Stomach smooth muscle (tissue), 2 donors: ENCODE data around the gene TMEM221.

ENCODE experiments used
- H3K27ac ChIP-seq: one replicate; pipeline ENCODE4 v1.7.0; 2013; ENCODE audit warnings: mild to moderate bottlenecking, low read length, inconsistent platforms
- H3K27me3 ChIP-seq, 2 donors: one replicate each; pipeline ENCODE4 v1.7.0; 2013; ENCODE audit warnings: low read length in 2 of 2; ENCODE audit not compliant: insufficient read depth in 2 of 2, control insufficient read depth in 1 of 2
- H3K36me3 ChIP-seq, 2 donors: one replicate each; pipeline ENCODE4 v1.7.0; 2013; ENCODE audit warnings: low read length in 2 of 2; ENCODE audit not compliant: control insufficient read depth in 2 of 2, insufficient read depth in 2 of 2
- H3K4me1 ChIP-seq: one replicate; pipeline ENCODE4 v1.7.0; 2013; ENCODE audit warnings: low read length; ENCODE audit not compliant: control insufficient read depth, insufficient read depth
- H3K4me3 ChIP-seq, 2 donors: one replicate each; pipeline ENCODE4 v1.7.0; 2013; ENCODE audit warnings: low read length in 2 of 2
- H3K9ac ChIP-seq, 2 donors: one replicate each; pipeline ENCODE4 v1.7.0; 2013; ENCODE audit warnings: low read length in 2 of 2, mild to moderate bottlenecking in 1 of 2
- H3K9me3 ChIP-seq, 2 donors: one replicate each; pipeline ENCODE4 v1.7.0; 2013; ENCODE audit warnings: low read length in 2 of 2; ENCODE audit not compliant: control insufficient read depth in 2 of 2
- donor health status: healthy.
- donor health status: Pancreatic carcinoma.

Gene TMEM221

DNA sequence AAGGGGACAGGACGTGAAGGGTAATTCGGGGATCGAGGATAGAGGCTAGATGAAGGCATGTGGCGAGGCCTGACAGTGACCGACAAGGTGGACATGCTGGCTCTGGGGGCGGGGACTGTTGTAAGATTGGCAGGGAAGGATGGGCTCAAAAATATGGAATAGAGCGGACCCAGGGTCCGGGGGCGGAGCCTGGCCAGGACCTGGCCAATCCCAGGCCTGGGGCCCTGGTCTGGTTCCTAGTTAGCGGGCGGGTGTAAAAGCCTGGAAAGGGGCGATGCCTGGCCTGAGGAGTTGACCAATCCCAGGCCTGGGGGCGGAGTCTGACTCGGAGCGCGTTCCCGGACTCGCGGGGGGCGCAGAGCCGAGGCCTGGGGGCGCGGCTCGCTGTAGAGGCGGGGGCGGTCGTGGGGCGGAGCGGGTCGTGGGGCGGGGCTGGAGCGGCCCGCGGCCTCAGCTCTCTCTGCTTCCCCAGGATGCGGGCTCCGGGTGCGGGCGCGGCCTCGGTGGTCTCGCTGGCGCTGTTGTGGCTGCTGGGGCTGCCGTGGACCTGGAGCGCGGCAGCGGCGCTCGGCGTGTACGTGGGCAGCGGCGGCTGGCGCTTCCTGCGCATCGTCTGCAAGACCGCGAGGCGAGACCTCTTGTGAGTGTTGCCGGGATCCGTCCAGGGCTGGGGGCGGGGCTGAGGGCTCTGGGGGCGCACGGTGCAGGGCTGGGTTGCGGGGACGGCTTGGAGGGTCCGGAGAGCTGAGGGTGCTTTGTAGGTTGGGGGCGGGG is 21.8 kb upstream of the TMEM221 start, which contains the start of gene SLC27A1:
Gene SLC27A1, plus strand, starts transcription at position 457 of the 774 bp plus-strand sequence. Its CDS starts 17 bp downstream, at position 474.
- Histone ChIP-seq H3K4me1 (peaks cover 34% of the 10 kb centered on the region), H3K9me3 (no peaks in the 10 kb centered on the region), H3K27ac (peak within 1 kb of the TSS; percentile 83), H3K4me3 (peak within 1 kb of the TSS; percentile 75 to 85), H3K9ac (peak within 1 kb of the TSS; percentile 66 to 70), H3K36me3 (peaks cover 0 to 4% of the 10 kb centered on the region in 2 donors), H3K27me3 (no peaks in the 10 kb centered on the region)

DNA sequence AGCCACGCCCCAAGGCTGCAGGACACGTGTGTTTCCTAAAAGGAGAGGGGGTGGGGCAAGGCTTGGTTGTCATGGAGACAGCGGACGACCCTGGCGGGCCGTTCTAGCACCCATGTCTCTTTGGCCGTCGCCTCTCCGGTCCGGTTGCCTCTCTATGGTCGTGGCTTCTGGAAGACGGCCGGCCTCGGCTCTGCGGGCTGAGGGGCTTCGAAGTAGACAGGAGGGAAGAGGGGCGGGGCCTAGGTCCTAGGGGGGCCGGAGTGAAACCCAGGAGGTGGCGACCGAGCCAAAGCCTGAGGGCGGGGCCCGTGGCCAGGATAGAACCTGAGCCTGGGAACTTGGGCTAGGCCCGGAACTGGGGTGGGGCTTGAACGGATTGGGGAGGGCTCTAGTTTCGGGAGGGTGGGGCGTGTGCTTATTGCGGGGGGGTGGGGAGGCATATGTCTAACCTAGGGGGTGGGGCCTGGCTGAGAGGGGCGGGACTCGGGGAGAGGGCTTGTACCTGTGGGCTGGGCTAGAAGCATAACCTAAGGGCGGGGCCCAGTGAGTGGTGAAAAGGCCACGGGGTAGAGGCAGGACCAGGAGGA is 21.1 kb upstream of the TMEM221 start:
- H3K27me3 ChIP-seq: no peaks in the 10 kb centered on the region
- H3K27ac ChIP-seq: peak overlapping the region; percentile 83
- peak overlapping the region; percentile 66 to 70 for H3K9ac ChIP-seq
- H3K4me3 ChIP-seq: peak overlapping the region; percentile 73 to 85
- H3K9me3 ChIP-seq: no peaks in the 10 kb centered on the region
- peaks cover 0 to 4% of the 10 kb centered on the region in 2 donors for H3K36me3 ChIP-seq
- H3K4me1 ChIP-seq: peaks cover 31% of the 10 kb centered on the region

GRCh38 chr19:17469092-17469480 is 20.6 kb upstream of the TMEM221 start:
- peak overlapping the region; percentile 66 to 70 for H3K9ac ChIP-seq
- H3K27ac ChIP-seq: peak overlapping the region; percentile 83
- H3K27me3 ChIP-seq: no peaks in the 10 kb centered on the region
- peaks cover 0 to 2% of the 10 kb centered on the region in 2 donors for H3K36me3 ChIP-seq
- H3K9me3 ChIP-seq: no peaks in the 10 kb centered on the region
- H3K4me1 ChIP-seq: peaks cover 31% of the 10 kb centered on the region
- peak overlapping the region; percentile 73 to 85 for H3K4me3 ChIP-seq

- H3K27ac ChIP-seq: peak overlapping the region; percentile 83
- H3K9me3 ChIP-seq: no peaks in the 10 kb centered on the region
- H3K4me3 ChIP-seq: peak overlapping the region; percentile 73 to 85
- H3K9ac ChIP-seq: peak overlapping the region; percentile 66 to 70
- peaks cover 0 to 2% of the 10 kb centered on the region in 2 donors for H3K36me3 ChIP-seq
- no peaks in the 10 kb centered on the region for H3K27me3 ChIP-seq
- H3K4me1 ChIP-seq: peaks cover 31% of the 10 kb centered on the region
Observed at GRCh38 chr19:17468302-17469091, 20.0 kb upstream of the TMEM221 start.

DNA sequence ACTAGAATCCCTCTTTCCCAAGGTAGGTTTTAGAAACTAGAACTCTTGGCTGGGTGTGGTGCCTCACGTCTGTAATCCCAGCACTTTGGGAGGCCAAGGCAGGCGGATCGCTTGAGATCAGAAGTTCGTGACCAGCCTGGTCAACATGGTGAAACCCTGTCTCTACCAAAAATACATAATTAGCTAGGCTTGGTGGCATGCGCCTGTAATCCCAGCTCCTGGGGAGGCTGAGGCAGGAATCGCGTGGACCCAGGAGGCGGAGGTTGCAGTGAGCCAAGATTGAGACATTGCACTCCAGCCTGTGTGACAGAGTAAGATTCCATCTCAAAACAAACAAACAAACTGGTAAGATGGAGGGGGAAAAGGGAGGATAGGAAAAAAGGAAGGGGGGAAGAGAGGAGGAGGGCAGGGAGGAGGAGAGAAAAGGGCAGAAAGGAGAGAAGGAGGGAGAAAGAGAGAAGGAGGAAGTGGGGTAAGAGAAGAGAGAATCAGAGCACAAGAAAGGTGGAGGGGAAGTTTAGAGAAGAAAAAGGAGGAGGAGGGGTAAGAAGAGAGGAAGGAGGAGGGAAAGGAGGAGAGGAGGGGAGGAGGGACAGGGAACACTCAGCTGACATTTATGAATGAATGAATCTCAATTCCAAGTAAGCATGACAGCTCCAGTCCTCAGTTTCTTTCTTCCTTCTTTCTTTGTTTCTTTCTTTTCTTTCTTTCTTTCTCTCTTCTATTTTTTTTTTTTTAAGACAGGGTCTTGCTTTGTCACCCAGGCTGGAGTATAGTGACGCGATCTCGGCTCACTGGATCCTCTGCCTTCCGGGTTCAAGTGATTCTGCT is 19.2 kb upstream of the TMEM221 start:
- peaks cover 31% of the 10 kb centered on the region for H3K4me1 ChIP-seq
- H3K36me3 ChIP-seq: no peaks in the 10 kb centered on the region
- H3K27me3 ChIP-seq: no peaks in the 10 kb centered on the region
- H3K9ac ChIP-seq: peak overlapping the region; percentile 21 to 70
- no peak overlapping the region for H3K4me3 ChIP-seq
- no peaks in the 10 kb centered on the region for H3K9me3 ChIP-seq
- H3K27ac ChIP-seq: peak overlapping the region; percentile 83

- H3K27ac ChIP-seq: no peak overlapping the region
- no peak overlapping the region for H3K9ac ChIP-seq
- no peak overlapping the region for H3K4me3 ChIP-seq
- no peaks in the 10 kb centered on the region for H3K36me3 ChIP-seq
- peaks cover 0 to under 1% of the 10 kb centered on the region in 2 donors for H3K27me3 ChIP-seq
- no peaks in the 10 kb centered on the region for H3K9me3 ChIP-seq
- peaks cover 30% of the 10 kb centered on the region for H3K4me1 ChIP-seq
Observed at GRCh38 chr19:17466487-17466850, 18.0 kb upstream of the TMEM221 start.

DNA sequence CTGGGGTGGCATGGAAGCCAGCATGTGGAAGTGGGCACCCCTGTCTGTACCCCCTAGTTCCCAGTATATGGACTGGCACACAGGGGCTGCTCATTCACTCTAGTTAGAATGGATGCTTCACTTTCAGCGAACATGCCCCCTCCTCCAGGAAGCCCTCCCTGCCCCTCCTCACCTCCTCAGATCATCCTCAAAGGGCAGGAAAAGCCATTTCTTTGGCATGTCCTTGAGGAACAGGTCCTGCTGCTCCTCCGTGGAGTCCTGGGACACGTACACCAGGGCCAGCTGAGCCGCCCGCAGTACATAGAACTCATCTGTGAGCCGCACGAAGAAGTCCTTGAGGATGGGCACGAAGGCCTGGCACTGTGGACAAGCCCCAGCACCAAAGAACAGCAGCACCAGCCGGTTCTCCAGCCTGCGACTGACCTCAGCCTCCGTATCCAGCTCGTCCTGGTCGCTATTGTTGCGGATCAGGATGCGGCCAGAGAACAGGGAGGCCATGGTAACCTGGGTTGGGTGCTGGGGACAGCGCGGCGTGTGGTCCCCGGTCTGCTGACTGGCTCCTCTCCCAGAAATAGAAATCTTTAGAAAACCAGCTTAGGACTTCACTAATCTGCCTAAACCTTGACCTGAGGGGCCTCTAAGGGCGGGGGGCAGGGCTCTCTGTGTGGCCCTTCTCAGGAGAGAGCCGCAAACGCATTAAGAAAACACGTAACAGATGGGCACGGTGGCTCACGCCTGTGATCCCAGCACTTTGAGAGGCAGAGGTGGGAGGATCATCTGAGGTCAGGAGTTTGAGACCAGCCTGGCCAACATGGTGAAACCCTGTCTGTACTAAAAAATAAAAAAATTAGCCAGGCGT is 12.1 kb upstream of the TMEM221 start, which contains the start of gene NXNL1:
Gene NXNL1, minus strand, starts transcription at position 555 of the 859 bp plus-strand sequence. Its CDS starts 57 bp downstream, at position 498.
- Histone ChIP-seq H3K27me3 (peaks cover 24 to 26% of the 10 kb centered on the region in 2 donors), H3K9me3 (no peaks in the 10 kb centered on the region), H3K36me3 (no peaks in the 10 kb centered on the region), H3K9ac (no peak within 1 kb of the TSS), H3K4me1 (no peaks in the 10 kb centered on the region), H3K27ac (no peak within 1 kb of the TSS), H3K4me3 (no peak within 1 kb of the TSS)

DNA sequence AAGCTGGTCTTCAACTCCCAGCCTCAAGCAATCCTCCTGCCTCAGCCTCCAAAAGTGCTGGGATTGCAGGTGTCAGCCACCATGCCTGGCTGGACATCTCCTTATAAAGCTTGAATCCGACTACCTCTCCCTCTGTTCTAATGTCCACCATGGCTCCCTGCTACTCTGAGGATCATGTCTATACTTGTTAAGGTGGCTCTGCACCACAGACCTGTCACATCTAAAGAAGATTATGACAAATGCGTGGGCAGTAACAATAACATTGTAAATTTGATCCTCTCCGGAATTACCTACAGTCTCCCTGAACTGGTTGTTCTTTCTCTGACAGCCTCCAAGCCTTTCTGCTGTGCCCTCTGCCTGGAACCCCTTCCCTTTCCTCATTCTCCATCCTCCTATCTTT is 10.5 kb upstream of the TMEM221 start:
- H3K4me1 ChIP-seq: no peaks in the 10 kb centered on the region
- H3K9ac ChIP-seq: no peak overlapping the region
- H3K27me3 ChIP-seq: peaks cover 30 to 34% of the 10 kb centered on the region in 2 donors
- no peak overlapping the region for H3K27ac ChIP-seq
- H3K9me3 ChIP-seq: no peaks in the 10 kb centered on the region
- H3K4me3 ChIP-seq: no peak overlapping the region
- H3K36me3 ChIP-seq: no peaks in the 10 kb centered on the region

DNA sequence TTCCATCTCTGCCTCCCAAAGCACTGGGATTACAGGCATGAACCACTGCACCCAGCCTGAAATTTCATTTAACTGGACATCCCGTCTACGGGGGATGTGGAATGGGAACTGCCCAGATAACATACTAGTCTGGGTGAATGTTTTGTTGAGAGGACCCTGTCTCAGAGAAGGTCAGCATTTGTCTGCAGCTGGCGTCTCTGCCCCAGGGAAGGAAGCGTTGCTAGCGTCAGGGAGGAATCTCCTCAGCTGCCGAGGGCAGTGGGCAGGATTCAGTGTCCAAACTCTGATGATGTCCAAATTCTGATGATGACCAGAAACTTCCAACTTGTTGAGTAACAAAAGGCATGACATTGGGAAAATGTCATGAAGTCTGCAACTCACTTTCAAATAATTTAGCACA is 9.1 kb upstream of the TMEM221 start:
- Histone ChIP-seq H3K4me3 (no peak overlapping the region), H3K36me3 (no peaks in the 10 kb centered on the region)

More for the DNA sequence above, 9.1 kb upstream of the TMEM221 start:
- Histone ChIP-seq H3K9me3 (peaks cover 0 to 3% of the 10 kb centered on the region in 2 donors), H3K27me3 (peaks cover 32 to 38% of the 10 kb centered on the region in 2 donors), H3K4me1 (peaks cover 2% of the 10 kb centered on the region), H3K9ac (no peak overlapping the region), H3K27ac (no peak overlapping the region)
